ENCODE data around the gene CLMN.
A peak's percentile ranks its signal among the peaks of the same experiment; 100 is the strongest.
"Not testable (repeated sequence)": the region's sequence is repeated elsewhere in the genome, so short reads cannot be mapped to it uniquely, and the experiment has no call there.

CLMN gene

GRCh38 chr14:95157327-95158189 is 162.2 kb downstream of the CLMN start, which contains the start of gene DICER1:
DICER1 (minus strand) TSS chr14:95157529; CDS start chr14:95133458, 24,071 bp downstream.
- DNase-seq (ENCODE audit: low read depth): peak; percentile 83

- DNase-seq (ENCODE audit: low read depth): no peak
Measured at GRCh38 chr14:95157048-95157326, 162.7 kb downstream of the CLMN start.

DNA sequence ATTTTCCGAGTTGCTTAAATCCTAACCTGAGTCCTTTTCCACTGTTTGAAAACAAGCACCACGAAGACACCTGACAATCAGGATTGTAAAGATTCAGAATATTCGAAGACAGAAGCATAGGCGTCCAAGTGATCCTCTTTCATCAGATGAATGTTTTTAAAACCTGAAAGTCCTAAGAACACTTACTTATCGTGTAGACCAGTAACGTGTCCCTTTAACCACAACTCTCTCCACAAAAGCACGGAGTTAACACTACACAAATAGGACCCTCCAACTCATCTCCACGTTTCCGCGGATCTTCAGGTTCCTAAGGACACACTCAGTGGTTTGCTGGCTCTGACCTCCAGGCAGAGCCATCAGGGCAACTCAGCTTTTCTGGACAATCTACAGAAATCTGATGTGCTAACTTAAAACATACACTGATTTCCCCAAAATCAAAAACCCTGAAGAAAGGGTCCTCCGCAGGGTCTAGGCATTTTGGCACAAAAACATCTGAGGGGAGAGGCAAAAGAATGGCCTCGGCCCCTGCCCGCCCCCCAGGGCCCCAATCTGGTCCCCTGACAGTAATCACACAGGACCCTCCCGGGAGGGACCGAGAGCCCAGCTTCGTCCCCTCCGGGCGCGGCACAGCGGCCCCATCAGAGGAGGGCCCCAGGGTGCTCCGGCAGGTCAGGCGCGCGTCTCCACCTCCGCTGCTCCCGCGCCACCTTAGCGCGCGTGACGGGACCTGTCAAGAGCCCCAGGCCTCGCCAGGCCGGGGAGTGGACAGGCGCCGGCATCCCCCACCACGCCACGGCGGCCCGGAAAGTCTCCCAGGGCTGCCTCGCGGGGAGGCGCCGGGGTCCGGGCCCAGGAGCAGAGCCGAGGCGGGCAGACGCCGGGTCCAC is 163.3 kb downstream of the CLMN start:
- DNase-seq (ENCODE audit: low read depth): no peak

DNA sequence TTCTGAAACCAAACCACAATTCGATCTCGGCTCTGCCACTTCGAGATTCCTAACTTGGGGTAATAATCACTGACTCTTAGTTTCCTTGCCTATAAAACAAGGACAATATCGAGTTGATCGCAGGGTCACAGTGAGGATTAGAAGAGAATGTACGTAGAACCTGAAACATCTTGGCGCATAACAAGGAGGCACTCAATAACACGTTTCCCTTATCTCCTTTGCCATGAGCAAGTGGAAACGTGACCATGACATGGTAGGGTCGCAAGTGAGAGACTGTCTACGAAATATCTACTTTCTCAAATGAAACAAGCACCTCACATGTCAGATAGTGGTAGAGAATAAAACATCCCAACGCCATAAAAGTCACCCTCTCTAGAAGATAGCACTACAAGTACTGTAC is 164.7 kb downstream of the CLMN start:
- no peak for DNase-seq (ENCODE audit: low read depth)

GRCh38 chr14:95153866-95154265 is 165.8 kb downstream of the CLMN start:
- DNase-seq (ENCODE audit: low read depth): no peak

- no peak for DNase-seq (ENCODE audit: low read depth)
Measured at GRCh38 chr14:95151561-95151960, 168.1 kb downstream of the CLMN start.

GRCh38 chr14:95150910-95151309 is 168.8 kb downstream of the CLMN start:
- no peak for DNase-seq (ENCODE audit: low read depth)

DNA sequence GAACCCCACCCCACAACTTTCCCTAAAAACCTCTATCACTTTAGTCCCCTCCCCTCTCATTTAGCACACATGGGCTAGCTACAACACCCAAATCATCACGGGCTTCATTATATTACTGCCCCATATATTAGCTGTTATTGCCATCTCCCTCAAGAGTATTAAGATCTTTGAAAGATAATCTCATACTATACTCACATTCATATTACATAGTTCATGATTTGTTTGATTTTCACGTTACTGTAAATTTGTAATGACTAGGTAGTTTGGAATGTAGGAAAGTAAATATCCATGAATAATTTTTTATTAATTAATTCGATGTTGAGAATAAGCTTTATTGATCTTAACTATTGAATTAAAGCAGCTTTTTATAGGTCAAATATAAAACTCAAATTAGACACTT is 170.3 kb downstream of the CLMN start:
- DNase-seq (ENCODE audit: low read depth): no peak

DNA sequence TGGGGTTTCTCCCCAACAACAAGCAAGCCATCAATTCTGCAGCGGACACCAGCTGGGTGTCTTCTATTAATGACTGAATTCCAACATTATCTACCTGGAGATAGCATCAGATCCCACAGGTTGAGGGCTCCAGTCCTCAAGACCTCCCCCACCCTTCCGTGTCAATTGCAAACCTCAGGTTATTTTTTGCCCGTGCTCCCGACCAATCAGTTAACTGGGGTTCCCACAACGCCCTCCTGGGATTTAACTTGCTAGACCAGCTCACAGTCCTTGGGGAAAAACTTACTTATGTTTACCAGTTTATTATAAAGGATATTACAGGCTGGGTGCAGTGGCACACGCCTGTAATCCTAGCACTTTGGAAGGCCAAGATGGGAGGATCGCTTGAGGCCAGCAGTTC is 172.1 kb downstream of the CLMN start:
- no peak for DNase-seq (ENCODE audit: low read depth)

DNA sequence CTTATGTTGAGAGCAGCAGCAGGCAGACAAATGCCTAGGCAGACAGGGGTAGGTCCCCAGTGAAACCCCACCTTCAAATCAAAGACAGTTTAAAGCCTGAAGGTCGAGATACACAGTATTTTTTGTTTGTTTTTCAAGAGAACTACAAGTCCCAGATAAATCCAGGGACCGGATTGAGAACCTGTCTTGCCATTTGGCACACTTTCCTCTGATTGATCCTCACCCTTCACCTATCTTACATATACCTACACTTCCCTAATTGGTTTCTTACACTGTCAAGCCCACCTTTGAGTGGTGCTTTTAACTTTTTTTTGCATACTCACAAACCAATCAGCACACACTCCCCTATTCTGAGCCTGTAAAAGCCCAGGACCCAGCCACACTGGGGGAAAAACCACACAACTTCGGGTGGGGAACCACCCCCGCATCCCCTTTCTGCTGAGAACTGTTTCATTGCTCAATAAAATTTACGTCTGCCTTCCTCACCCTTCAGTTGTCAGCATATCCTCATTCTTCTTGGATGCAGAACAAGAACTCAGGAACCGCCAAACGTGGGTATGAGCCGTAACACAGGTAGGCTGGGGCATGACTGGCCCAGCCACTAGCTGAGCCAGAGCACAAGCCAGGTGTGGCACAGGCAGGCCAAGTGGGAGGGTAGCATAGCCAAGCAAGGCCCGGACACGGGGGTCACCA is 173.5 kb downstream of the CLMN start:
- DNase-seq (ENCODE audit: low read depth): no peak

DNA sequence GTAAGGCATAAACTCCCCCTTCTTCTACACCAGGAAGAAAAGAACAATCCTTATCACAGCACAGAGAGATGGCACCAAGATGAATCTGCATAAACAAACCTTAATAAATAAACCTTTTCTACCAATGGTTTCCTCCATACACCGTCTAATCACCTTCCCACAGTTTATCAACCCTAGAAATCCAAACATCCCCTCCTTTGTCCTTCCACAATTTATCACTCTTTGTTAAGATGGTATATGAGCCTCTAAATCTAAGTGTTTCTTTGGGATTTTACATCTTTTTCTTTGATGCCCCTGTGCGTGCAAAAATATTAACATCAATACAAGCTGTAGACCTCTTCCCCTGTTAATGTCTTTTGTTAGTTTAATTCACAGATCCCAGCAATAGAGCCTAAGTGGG is 174.9 kb downstream of the CLMN start:
- no peak for DNase-seq (ENCODE audit: low read depth)

DNA sequence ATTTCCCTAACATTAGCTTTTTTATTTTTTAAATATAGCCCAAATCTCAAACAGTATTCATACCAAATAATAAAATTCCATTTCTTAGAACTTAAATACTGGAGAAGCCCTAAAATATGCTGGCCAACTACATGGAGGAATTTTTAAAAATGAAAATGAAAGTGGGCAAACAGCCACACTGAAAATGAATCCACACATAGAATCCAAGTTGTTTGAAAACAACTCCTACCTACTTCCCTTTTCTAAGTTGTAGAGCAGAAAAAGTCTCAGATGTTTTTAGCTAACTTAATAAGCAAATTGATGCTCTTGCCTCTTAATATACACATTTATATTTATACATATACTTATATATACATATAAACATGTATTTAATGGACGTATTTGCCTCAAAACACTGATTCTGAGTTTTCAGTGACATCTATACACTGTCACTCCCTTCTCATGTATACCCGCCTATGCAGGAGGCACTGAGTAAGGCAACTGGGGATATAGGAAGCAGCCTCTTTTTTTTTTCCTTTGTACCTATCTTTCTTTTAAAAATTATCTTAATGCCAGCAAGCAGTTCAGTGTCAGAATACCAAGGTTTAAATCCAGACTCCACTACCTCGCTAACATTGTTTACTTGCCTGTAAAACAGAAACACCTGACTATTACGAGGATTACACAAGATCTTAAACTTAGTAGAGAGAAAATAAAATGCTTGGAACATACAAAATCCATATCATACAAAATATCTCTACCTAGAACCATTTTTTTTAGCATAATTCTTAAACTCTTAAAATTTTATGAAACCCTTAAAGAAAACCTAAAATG is 175.7 kb downstream of the CLMN start:
- peak; percentile 22 for DNase-seq (ENCODE audit: low read depth)

- no peak for DNase-seq (ENCODE audit: low read depth)
Measured at GRCh38 chr14:95142208-95142607, 177.5 kb downstream of the CLMN start.

DNA sequence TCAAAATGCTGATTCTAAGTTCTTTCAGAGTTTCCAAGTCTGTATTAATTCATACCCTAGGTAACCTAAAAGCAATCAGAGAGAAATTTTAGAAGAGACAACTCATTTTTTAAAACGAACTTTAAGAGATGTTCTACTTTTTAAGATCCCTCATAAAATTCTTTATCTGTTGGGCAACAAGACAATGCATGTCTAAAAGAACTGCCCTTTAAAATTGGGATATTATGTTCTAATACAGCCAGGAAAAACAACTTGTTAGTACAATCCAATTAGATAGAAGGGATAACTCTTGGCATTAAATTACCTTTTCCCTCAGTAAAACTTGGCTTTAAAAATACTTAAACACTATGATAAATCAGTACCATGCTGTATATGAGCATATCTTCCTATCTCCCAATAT is 178.0 kb downstream of the CLMN start:
- no peak for DNase-seq (ENCODE audit: low read depth)

GRCh38 chr14:95140060-95140858 is 179.4 kb downstream of the CLMN start:
- DNase-seq (ENCODE audit: low read depth): peak; percentile 18

GRCh38 chr14:95138876-95139275 is 180.8 kb downstream of the CLMN start:
- peak; percentile 18 for DNase-seq (ENCODE audit: low read depth)

GRCh38 chr14:95138455-95138854 is 181.3 kb downstream of the CLMN start:
- DNase-seq (ENCODE audit: low read depth): not testable (repeated sequence)

GRCh38 chr14:95137804-95138167 is 181.9 kb downstream of the CLMN start:
- no peak for DNase-seq (ENCODE audit: low read depth)

- DNase-seq (ENCODE audit: low read depth): no peak
Measured at GRCh38 chr14:95137164-95137803, 182.4 kb downstream of the CLMN start.

- DNase-seq (ENCODE audit: low read depth): no peak
Measured at GRCh38 chr14:95136631-95137030, 183.1 kb downstream of the CLMN start.
